CD4-positive, alpha-beta T cell treated with Interleukin-6 for 4 hours (primary cell): ENCODE results near the gene MAPK8IP1.

ENCODE experiments used
- DNase-seq: peaks from one replicate; pipeline ENCODE4 v3.0.0-alpha.2; 2020; ENCODE audit warnings: mixed read lengths

The MAPK8IP1 gene

DNA sequence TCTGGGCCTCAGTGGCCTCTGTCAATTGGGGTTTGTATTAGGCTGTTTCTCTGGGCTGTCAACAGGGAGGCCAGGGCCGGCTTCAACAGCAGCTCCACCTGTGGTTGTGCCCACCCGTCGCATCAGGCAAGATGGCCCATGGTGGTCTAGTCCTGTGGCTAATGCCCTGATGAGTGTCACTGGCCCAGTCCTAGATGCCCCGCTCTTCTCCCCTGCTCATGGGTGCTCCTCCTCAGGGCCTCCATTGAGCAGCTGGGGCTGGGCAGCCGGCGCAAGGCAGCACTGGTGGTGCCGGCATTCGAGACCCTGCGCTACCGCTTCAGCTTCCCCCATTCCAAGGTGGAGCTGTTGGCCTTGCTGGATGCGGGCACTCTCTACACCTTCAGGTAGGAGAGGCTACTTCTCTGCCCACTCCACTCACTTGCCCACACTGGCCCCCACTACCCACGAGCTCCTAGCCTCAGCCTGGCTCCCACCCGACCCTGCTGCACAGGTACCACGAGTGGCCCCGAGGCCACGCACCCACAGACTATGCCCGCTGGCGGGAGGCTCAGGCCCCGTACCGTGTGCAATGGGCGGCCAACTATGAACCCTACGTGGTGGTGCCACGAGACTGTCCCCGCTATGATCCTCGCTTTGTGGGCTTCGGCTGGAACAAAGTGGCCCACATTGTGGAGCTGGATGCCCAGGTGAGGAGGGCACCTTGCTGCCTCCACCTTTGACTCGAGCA lies 42.4 kb downstream of the MAPK8IP1 start:
- DNase-seq = no peak

DNA sequence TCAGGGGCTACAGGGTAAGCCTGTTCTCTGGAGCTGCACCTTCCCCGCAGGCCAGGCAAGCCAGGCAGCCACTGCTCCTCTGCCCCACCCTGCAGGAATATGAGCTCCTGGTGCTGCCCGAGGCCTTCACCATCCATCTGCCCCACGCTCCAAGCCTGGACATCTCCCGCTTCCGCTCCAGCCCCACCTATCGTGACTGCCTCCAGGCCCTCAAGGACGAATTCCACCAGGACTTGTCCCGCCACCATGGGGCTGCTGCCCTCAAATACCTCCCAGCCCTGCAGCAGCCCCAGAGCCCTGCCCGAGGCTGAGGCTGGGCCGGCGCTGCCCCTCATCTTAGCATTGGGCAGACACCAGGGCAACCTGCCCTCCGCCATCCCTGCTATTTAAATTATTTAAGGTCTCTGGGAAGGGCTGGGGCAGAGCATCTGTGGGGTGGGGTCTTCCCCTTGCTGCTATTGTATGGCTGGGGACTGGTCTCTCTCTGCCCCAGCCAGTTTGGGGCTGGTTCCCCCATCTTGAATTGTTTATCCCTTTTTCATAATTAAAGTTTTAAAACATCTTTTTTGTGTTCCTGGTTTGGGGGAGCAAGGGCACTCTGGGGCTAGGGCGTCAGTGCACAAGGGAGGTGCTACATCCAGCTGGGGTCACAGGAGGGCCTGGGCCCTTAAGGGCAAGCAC lies 43.2 kb downstream of the MAPK8IP1 start:
- no peak for DNase-seq

DNA sequence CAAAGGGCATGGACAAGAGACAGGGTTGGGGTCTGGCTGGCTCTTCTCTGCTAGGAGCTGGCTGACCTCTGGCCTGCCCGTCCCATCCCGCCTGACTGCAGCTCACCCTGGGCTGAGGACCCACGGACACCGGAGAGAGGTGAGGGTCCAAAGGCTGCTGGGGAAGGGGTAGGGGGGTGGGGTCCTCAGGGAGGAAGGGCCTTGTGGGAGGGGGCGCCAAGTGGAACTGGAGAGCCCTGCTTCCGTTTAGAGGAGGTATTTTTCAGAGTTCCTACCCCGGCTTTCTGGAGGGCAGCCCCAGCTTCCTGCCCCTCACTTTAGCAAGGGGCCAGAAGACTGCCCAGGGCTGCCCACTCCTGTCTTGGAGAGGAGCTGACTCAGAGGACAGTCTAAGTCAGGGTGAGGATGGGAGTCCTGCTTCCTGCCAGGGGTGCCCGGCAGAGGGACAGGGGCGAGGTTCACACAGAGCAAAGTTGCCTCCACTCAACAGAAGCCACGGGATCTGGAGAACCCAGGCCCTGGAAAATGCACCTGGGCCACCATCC lies 44.1 kb downstream of the MAPK8IP1 start:
- no peak for DNase-seq

DNA sequence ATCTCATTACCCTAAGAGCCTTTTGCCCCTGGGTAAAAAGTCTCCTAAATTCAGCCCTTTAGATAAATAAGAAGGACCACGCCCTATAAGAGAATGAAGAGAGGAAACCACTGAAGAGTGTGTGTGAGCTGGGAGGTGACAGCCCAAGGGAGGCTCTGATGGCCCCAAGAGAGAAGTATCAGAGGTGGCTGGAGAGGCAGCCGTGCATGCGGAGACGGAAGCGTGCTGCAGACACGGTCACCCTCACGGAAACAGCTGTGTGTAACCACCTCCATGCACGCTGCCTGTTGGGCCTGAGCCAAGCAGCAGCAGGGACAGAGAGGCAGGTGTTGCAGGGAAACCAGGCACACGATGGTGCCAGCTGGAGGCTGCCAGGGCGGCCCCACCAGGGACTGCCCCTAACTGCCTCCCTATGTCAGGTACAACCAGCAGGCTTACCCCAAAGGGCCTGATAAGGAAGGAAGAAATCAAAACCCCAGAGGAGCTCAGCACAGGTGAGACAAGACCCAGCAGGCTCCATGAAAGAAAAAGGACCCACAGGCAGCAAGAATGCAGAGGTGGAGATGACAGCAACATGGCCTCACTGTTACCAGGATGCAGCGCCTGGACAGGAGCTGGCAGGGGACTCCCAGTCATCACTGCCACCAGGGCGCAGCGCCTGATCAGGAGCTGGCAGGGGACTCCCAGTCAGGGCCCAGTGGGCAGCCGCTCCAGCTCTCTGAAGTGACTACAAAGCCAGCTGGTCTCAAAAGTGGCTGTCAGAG lies 44.8 kb downstream of the MAPK8IP1 start:
- DNase-seq = peak; percentile 54

DNA sequence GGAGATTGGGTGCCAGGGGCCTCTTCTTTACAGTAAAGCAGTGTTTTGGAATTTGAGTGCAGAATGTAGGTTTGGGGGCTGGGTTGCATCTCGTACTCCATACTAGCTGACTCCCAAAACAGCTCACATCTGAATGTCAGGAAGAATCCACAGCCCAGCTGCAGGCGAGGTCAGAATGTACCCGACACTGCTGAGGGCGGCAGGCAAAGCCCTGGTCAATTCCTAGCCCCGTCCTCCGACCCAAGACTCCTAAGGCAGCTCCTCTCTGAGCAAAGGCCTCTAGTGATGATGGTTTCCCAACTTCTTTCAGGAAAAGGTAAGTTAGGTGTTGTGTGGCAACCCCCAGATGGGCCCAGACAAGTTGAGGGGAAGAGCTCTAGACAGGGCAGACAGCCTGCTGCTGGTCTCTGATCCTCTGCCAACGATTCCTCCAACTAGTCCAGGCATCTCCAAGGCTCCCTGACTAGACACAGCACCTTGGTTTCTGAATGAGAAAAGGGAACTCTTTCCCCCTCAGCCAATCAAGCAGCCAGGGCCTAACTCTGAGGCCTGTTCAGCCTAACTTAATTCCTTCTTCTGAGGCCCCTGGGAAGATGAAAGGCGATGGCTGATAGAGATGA lies 45.6 kb downstream of the MAPK8IP1 start:
- DNase-seq = no peak

DNA sequence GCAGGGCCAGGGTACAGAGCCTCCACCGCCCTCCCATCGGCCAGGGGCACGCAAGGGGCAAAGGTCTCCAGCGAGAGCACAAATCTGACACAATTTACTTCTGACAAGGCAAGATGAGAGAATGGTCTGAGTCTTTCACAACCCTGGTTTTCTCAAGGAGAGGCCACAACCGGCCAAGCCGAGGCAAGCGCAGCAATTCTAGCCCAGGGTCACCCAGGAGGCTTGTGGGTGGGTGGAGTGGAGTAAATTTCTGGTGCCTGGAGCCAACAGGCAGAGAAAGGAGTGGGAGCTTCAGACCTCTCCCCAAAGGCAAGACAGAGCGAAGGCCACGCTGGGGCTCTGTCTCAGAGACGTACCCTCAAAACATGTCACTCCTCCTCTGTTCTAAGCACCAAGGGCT lies 46.3 kb downstream of the MAPK8IP1 start:
- DNase-seq = no peak

DNA sequence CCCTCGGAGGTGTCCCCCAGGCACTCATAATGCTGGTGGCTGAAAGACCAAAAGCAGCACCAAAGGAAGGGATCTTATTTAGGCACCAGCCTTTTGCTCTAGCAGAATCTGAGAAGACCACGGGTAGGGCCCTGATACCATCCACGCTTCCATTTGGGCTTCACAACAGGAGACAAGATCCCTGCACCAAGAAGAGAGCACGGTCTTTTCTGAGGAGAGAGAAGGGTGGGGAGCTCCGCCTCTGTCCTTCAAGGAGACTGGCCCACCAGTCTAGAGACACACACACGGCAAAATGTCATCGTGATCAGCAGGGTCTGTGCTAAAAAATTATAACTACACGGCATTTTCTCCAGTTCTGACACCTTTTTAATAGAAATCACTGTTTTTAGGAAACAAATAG lies 46.8 kb downstream of the MAPK8IP1 start:
- no peak for DNase-seq

DNA sequence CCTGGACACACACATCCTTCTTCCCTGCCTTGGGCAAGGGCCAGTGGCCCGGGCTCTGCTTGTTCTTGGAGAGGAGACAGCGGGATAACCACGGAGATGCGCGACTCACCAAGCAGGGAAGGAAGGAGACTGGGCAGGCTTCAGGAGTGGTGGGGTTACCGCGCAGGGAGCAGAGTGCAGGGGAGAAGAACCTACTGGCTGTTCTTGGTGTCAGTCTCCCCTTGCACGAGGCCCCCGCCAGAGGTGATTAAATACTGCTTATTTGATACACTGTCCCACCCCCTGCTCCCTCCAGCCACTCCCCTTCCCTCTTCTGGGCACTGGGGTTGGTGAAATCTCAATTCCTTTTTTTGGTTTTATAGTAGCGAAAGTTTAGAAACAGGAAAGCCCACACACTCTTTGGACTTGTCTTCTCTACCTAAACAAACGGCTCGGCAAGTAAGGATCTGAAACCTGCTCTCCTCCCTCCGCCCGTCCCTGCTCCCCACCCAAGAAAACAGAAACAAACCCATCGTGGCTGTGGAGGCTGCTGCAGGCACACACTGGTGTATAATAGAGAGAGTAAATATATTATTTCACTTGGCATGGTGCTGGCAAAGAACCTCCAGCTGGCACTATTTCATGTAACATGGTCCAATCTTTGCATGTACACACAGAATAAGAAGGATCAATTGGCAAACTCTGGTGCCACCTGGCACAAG lies 47.8 kb downstream of the MAPK8IP1 start:
- no peak for DNase-seq

DNA sequence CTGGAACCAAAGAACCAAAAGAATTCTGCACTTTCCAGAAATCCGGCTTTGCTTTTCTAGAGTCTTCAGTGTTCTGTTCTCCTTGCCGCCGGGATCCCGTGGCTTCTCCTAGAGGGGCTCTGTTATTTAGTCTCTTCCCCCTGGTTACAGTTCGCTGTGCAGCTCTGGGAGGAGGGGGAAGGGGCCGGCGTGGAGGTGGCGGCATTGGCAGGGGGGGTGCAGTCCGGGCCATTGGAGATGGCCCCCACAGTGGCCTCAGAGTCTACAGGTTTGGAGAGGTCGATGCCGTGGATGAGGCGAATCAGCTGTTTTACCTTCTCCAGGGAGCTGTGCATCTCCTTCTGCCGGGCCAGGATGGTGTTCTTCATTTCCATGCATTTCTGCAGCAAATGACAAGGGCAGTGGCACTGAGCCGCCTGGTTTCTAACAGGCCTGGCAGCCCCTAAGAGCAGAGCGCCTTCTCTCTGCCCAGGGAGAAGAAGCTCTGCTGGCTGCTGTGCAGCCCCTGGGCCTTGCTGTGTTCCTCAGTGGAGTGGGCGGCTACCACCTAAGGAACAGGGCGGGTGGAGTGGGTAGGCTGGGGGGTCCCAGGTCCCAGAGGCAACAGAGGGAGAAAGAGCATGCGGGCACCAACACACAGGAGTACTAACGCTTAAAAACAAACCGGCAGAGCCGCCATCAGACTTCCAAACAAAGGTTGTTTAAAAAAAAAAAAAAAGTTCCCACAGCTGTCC lies 48.6 kb downstream of the MAPK8IP1 start:
- no peak for DNase-seq

DNA sequence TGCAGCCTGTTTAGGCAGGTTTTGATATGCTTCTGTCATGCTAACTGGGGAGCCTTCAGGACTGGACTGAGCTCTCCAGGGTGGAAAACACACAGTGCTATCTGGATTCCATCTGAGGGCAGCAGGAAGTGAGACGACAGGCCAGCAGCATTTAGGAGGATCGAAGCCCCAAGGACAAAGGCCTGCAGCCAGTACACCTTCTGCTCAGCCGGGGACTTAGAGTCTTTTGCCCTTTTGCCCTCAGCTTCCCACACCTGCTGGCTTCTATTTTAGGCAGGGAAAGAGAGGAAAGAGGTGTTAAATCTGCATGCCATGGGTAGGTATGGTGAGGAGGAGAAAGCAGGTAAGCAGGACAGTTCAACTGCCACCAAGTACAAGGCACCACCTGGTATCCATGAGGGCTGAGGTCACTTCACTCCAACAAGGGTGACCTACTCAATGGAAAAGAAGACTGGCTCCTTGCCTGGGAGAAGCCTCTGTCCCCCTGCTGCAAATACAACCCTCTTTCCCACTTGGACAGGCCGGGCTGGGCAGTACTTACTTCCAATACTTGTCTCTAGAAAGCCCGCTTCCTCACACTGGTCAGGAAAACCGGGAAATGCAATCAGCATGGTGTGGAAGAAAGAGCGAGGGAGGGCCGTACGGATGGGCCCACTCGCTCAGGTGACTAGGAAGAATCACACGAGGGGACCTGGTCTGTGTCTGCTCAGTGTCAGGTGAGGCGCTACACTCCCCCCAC lies 49.3 kb downstream of the MAPK8IP1 start:
- DNase-seq = no peak

DNA sequence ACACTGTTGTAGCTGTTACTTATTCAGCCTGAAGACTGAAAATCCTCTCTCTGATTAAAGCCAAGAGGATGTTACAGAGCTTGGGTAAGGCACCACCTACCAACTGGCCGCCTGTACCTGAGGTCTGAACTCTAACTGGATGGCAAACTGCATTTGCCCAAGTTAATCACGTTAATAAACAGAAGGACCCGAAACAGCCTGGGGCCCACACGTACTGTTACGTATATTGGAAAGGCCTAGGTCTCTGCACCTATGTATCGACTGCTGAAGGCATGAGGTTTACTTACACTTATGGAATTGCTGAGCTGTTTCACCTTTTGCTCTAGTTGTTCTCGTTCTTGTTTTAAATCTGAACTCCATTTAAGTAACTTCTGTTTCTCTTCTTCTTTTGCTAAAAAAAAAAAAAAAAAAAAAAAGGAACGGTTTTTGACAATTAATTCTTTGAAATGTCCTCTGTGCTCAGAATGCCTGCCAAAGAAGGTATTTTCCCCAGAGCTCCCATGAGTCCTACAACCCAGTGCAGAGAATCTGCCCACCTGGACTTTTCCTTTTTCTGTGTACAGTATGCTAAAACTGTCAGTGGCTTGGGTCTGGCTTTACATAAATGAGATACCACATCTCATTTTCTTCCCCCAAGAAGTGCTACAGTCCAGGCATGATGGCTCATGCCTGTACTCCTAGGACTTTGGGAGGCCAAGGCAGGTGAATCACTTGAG lies 50.1 kb downstream of the MAPK8IP1 start:
- no peak for DNase-seq

DNA sequence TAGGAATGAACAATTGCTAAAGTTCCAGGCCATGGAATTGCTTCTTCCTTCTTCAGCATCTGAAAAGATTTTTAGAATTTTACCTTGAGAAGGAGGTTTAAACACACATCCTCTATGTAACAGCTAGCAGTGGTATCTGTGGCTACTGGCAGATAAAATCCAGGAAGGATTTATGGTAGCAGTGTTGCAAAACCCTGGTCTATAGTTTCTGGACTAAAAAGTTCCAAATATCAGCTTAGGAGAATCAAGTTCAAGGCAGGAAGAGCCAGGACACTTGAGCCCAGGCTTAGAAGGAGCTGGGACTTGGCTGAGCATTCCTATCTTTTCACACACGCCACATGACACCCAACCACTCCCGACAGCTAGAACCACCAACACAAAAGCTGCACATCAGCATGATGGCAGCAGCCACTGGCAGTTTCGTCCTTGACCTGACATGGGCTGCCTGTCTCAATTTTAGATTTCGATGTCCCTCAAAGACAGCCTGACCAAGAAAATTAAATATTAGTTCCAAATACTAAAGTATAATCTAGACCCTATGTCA lies 51.1 kb downstream of the MAPK8IP1 start:
- DNase-seq = no peak

DNA sequence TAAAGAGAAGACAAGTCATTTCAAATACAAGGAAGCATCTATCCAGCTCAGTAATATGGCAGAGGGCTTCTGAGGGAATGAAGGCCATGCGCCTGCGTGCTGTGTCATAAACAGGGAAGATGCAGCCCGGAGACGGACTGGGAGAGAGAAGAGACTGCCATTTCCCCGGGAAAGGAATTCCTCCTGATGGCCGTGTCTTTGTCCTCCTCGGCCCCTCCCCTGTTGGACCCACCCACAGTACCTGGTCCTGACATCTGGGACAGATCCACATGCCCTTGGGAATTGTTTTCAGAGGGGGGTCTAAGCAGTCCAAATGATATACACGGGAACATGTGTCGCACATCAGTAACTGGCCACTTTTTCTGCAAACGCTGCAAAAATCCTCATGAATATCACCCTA lies 52.5 kb downstream of the MAPK8IP1 start:
- DNase-seq = no peak

DNA sequence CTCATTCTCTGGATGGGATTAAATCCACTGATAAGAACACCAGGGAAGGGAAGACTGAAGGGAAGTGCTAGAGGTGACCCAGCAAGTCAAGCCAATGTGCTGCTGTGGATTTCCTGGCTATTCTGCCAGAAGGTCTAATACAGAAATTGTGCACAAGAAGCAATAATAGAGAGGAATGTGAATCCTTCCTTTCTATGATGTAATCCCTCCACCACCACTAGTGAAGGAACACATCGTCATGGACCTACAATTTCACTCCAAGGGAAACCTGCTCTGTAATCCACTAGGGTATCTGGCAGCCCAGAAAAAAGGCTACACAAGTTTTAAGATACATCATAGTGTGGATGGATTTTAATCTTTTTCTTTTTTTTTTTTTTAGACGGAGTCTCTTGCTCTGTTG lies 54.4 kb downstream of the MAPK8IP1 start:
- no peak for DNase-seq

DNA sequence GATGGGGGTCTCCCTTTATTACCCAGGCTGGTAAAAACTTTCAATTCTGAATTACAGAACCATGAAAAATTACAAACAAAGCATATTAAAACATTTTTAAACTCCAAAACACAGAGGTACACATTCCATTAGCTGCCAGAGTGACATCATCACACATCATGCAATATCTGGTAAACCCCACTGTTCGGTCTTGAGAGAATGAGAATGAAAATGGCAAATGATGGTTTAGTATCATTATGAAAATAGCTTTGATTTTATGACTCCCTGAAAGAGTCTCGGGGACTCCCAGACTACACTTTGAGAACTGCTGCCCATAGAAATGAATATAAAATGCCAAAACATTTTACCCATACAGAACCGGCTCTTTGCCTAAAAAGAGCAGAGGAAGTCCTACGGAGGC lies 55.8 kb downstream of the MAPK8IP1 start:
- no peak for DNase-seq

DNA sequence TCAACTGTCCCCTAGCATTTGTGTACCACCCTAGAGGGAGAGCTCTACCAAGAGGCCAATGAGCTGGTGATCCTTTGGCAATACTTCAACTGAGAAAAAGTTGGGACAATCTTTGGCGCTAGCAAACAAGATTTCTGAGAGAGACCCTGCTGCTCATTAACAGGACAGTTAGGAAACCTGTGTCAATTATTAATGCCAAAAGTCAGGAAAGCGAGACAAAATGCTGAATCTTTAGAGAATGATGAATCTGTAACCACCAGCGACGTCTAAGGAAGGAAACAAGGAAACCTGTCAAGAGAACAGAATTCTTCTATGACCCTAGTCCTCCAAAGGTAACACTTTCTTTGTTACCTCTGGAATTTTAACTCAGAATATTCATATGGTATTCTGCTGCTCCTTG lies 56.9 kb downstream of the MAPK8IP1 start:
- no peak for DNase-seq

DNA sequence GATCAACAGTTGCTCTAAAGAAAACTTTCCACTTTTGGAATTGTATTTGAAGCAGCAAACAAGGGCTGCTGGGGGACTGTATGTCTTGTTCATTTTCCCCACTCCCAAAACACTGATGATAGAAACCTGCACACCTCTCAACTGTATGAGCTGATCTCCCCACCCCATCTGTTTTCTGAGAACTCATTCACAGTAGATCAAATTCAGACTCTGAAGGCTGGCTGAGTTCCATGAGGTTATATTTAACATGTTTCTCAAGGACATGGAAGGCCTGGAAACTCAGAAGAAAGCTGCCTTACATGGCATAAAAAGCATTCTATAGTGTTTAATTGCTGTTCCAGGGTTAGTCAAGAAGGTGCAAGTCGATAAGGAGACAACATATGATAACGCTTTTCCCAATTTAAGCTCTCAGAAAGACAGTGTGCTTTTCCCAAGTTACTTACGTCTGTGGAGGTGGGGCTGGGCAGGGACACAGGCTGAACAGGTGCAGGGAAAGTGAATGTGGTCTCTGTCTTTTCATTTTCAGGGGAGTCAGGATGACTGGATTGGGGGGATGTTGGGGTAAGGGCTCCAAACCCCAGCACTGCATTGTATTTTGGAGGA lies 60.0 kb downstream of the MAPK8IP1 start:
- DNase-seq = no peak

DNA sequence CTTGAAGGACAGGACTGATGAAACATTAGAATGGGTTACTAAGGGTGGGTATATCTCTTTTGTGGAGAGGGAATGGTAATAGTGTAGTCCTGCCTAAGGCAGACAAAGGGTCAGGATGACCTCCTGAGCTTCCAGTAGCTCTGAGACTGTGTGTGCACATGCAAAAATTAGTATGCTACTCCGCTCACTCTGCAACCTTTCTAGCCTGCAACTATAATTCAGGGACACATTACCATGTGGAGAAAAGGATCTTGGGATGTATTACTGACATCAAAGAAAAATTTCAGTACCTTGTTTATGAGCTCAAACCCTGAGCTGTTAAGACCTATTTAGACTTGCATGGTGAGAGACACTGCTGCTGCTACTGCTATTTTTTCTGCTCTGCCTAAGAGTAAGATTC lies 62.4 kb downstream of the MAPK8IP1 start:
- DNase-seq = no peak

DNA sequence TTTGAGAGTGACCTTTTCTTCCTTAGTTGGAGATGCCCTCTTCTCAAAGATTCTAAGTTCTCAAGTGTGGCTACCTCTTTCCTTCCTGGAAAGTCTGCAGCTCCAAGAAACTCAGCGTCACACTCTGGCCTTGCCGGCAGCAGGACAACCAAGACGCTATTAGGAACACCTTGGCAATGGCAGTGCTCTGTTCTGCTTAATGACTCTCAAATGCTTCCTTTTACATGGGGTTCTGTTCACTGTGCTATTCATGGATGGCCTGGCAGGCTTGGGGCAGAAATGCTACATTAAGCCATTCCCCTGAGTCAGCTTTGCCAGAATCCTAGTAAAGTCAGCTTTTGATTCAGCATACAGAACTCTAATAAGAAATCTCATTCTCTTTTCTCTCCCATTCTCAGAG lies 62.9 kb downstream of the MAPK8IP1 start:
- no peak for DNase-seq

DNA sequence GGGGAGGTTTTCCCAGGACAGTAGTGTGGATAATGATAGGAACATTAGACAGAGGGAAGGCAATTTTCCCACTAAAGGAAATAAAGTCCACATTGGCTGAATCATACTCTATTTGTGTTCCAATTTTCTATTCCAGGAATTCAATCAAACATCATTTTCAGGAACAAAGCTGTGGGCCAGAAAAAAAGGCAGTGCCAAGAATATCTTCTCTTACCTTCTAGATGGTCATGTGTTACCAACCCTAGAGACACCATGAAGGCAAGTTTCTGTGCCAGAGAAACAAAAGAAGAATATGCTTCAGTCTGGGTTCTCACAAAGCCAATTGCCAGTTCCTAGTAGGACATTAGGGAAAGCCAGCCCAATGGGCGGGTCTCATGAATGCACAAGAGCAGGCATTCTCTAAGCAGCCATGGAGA lies 64.5 kb downstream of the MAPK8IP1 start:
- DNase-seq = no peak
